ENCODE results near the gene SCGB1A1. TPM values are rescaled to one million over a fixed set of nuclear protein-coding genes. Genes with fewer than 3 reads are reported as not detected.

SCGB1A1 gene
- total RNA-seq, 1 donor from 2014 or later: not detected

Other genes starting within 250 kb of the SCGB1A1 start
- not detected for gene SCGB1D1, start 228.8 kb upstream of the SCGB1A1 start, total RNA-seq
- gene SCGB2A1, start 210.4 kb upstream of the SCGB1A1 start, total RNA-seq: not detected
- not detected for gene SCGB1D2, start 176.8 kb upstream of the SCGB1A1 start, total RNA-seq
- gene SCGB2A2, start 148.9 kb upstream of the SCGB1A1 start, total RNA-seq: not detected
- gene SCGB1D4, start 120.0 kb upstream of the SCGB1A1 start, total RNA-seq: not detected
- gene ASRGL1, start 81.6 kb upstream of the SCGB1A1 start, total RNA-seq: 22.6 TPM
- 1,254 TPM for gene AHNAK, start 127.8 kb downstream of the SCGB1A1 start, total RNA-seq
- 865 TPM for gene EEF1G, start 154.9 kb downstream of the SCGB1A1 start, total RNA-seq
- gene TUT1, start 172.5 kb downstream of the SCGB1A1 start, total RNA-seq: 13.4 TPM
- 103 TPM for gene MTA2, start 182.8 kb downstream of the SCGB1A1 start, total RNA-seq
- gene EML3, start 193.7 kb downstream of the SCGB1A1 start, total RNA-seq: 116 TPM
- 6.7 TPM for gene ROM1, start 194.2 kb downstream of the SCGB1A1 start, total RNA-seq
- 42.0 TPM for gene B3GAT3, start 203.0 kb downstream of the SCGB1A1 start, total RNA-seq
- 286 TPM for gene GANAB, start 227.6 kb downstream of the SCGB1A1 start, total RNA-seq
- 19.0 TPM for gene INTS5, start 234.3 kb downstream of the SCGB1A1 start, total RNA-seq
- 36.9 TPM for gene C11orf98, start 246.2 kb downstream of the SCGB1A1 start, total RNA-seq
- gene CSKMT, start 246.3 kb downstream of the SCGB1A1 start, total RNA-seq: 13.8 TPM